WTC11 (cell line): ENCODE data around the gene SLC12A8. TPM values are rescaled to one million over a fixed set of nuclear protein-coding genes. Genes with fewer than 3 reads are reported as not detected.
A peak's percentile ranks its signal among the peaks of the same experiment; 100 is the strongest.

Experiments
- ATAC-seq: fragments of 200-7000 bp; cut with Tn5 transposase; 2 replicates; pipeline ENCODE4 v1.10.0; 2021; ENCODE audit warnings: mild to moderate bottlenecking, moderate library complexity
- CTCF ChIA-PET: fragments of 300-600 bp; sonication (Branson Sonifier 250); formaldehyde crosslinking; loops from one replicate; lab custom pipeline; 2021; ENCODE audit warnings: antibody characterized with exemption; lab: Charles Lee
- POLR2A ChIA-PET: fragments of 350-600 bp; sonication (Branson Sonifier 250); formaldehyde crosslinking; loops from one replicate; lab custom pipeline; 2021; ENCODE audit warnings: antibody characterized with exemption; lab: Charles Lee
- DNase-seq: peaks from one replicate; pipeline ENCODE4 v3.0.0; 2021; ENCODE audit warnings: low spot score
- H3K27ac Mint-ChIP-seq: 2 replicates; pipeline ENCODE4 v1.8.0; 2021; ENCODE audit warnings: mixed read lengths
- H3K27me3 Mint-ChIP-seq: 2 replicates; pipeline ENCODE4 v1.8.0; 2021; ENCODE audit warnings: low read depth, mild to moderate bottlenecking, moderate library complexity, mixed read lengths
- H3K36me3 Mint-ChIP-seq: 2 replicates; pipeline ENCODE4 v1.8.0; 2021; ENCODE audit warnings: mixed read lengths
- H3K4me1 Mint-ChIP-seq: 2 replicates; pipeline ENCODE4 v1.8.0; 2022; ENCODE audit warnings: mixed read lengths
- H3K4me3 Mint-ChIP-seq: 2 replicates; pipeline ENCODE4 v1.8.0; 2021; ENCODE audit warnings: mild to moderate bottlenecking, moderate library complexity, mixed read lengths
- H3K9me3 Mint-ChIP-seq: 2 replicates; pipeline ENCODE4 v1.8.0; 2021; ENCODE audit warnings: mixed read lengths
- CREM ChIP-seq: sonication (generic); formaldehyde crosslinking; IDR thresholded peaks from 2 replicates; pipeline ENCODE4 v1.8.1; 2022; ENCODE audit warnings: mild to moderate bottlenecking, missing genetic modification reagents, moderate library complexity
- E2F4 ChIP-seq: sonication (generic); formaldehyde crosslinking; IDR thresholded peaks from 2 replicates; pipeline ENCODE4 v1.8.1; 2022; ENCODE audit warnings: low read depth, mild to moderate bottlenecking, moderate library complexity, missing genetic modification reagents, borderline replicate concordance
- JAZF1 ChIP-seq: fragments of 250-450 bp; sonication (Bioruptor Pico); IDR thresholded peaks from 2 replicates; pipeline ENCODE4 v1.9.0; 2021; ENCODE audit warnings: moderate library complexity, mild to moderate bottlenecking, inconsistent platforms
- NFE2L1 ChIP-seq: sonication (generic); formaldehyde crosslinking; IDR thresholded peaks from 2 replicates; pipeline ENCODE4 v1.8.1; 2023; ENCODE audit warnings: missing genetic modification reagents
- NFYB ChIP-seq: sonication (generic); formaldehyde crosslinking; conservative IDR thresholded peaks from 2 replicates; pipeline ENCODE4 v1.8.0; 2022; ENCODE audit warnings: low read depth, missing genetic modification reagents
- NR2C2 ChIP-seq: sonication (generic); formaldehyde crosslinking; IDR thresholded peaks from 2 replicates; pipeline ENCODE4 v1.8.0; 2022; ENCODE audit warnings: mild to moderate bottlenecking, missing genetic modification reagents
- SOX15 ChIP-seq: fragments of 250-450 bp; sonication (Bioruptor Pico); IDR thresholded peaks from 2 replicates; pipeline ENCODE4 v1.9.0; 2021; ENCODE audit warnings: mild to moderate bottlenecking
- TCF7 ChIP-seq: sonication (generic); formaldehyde crosslinking; IDR thresholded peaks from 2 replicates; pipeline ENCODE4 v1.8.0; 2022; ENCODE audit warnings: mild to moderate bottlenecking, low read depth, missing genetic modification reagents, moderate library complexity
- ZMAT4 ChIP-seq: fragments of 250-450 bp; sonication (Bioruptor Pico); IDR thresholded peaks from 2 replicates; pipeline ENCODE4 v1.9.0; 2021; ENCODE audit warnings: mild to moderate bottlenecking
- ZNF121 ChIP-seq: sonication (generic); formaldehyde crosslinking; IDR thresholded peaks from 2 replicates; pipeline ENCODE4 v1.8.0; 2023; ENCODE audit warnings: missing genetic modification reagents
- ZNF138 ChIP-seq: sonication (generic); formaldehyde crosslinking; conservative IDR thresholded peaks from 2 replicates; pipeline ENCODE4 v1.8.1; 2022; ENCODE audit warnings: mild to moderate bottlenecking, moderate library complexity, missing genetic modification reagents
- ZNF263 ChIP-seq: sonication (generic); formaldehyde crosslinking; IDR thresholded peaks from 2 replicates; pipeline ENCODE4 v1.8.1; 2022; ENCODE audit warnings: low read depth, mild to moderate bottlenecking, moderate library complexity, missing genetic modification reagents
- total RNA-seq: library from RNA; stranded (reverse); gene quantifications from 3 replicates; pipeline ENCODE4 v1.2.3, GENCODE V29; 2021
- TF ChIP-seq, protein P1 (sequence below): sonication (generic); formaldehyde crosslinking; IDR thresholded peaks from 2 replicates; pipeline ENCODE4 v1.8.0; 2022; ENCODE audit warnings: mild to moderate bottlenecking, missing genetic modification reagents
- TF ChIP-seq, protein P2 (sequence below): sonication (generic); formaldehyde crosslinking; IDR thresholded peaks from 2 replicates; pipeline ENCODE4 v1.8.0; 2022; ENCODE audit warnings: mild to moderate bottlenecking, missing genetic modification reagents
- TF ChIP-seq, protein P3 (sequence below): sonication (generic); formaldehyde crosslinking; IDR thresholded peaks from 2 replicates; pipeline ENCODE4 v1.8.1; 2022; ENCODE audit warnings: mild to moderate bottlenecking, moderate library complexity, missing genetic modification reagents
- TF ChIP-seq, protein P4 (sequence below): fragments of 250-450 bp; sonication (Bioruptor Pico); IDR thresholded peaks from 2 replicates; pipeline ENCODE4 v1.9.0; 2021; ENCODE audit warnings: mild to moderate bottlenecking

SLC12A8 gene
- total RNA-seq, 1 experiment from 2014 or later, result 9.1 TPM

- TF ChIP-seq E2F4 (CRISPR knock-in tag) (no peak), CREM (CRISPR knock-in tag) (peak; percentile 70; the same call in 1 of the 2 replicates), ZNF263 (CRISPR knock-in tag) (no peak), NFYB (CRISPR knock-in tag) (no peak), ZNF138 (CRISPR knock-in tag) (peak; percentile 78)
- TF ChIP-seq, protein P1, sequence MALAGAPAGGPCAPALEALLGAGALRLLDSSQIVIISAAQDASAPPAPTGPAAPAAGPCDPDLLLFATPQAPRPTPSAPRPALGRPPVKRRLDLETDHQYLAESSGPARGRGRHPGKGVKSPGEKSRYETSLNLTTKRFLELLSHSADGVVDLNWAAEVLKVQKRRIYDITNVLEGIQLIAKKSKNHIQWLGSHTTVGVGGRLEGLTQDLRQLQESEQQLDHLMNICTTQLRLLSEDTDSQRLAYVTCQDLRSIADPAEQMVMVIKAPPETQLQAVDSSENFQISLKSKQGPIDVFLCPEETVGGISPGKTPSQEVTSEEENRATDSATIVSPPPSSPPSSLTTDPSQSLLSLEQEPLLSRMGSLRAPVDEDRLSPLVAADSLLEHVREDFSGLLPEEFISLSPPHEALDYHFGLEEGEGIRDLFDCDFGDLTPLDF (CRISPR knock-in tag), result no peak
- TF ChIP-seq, protein P2, sequence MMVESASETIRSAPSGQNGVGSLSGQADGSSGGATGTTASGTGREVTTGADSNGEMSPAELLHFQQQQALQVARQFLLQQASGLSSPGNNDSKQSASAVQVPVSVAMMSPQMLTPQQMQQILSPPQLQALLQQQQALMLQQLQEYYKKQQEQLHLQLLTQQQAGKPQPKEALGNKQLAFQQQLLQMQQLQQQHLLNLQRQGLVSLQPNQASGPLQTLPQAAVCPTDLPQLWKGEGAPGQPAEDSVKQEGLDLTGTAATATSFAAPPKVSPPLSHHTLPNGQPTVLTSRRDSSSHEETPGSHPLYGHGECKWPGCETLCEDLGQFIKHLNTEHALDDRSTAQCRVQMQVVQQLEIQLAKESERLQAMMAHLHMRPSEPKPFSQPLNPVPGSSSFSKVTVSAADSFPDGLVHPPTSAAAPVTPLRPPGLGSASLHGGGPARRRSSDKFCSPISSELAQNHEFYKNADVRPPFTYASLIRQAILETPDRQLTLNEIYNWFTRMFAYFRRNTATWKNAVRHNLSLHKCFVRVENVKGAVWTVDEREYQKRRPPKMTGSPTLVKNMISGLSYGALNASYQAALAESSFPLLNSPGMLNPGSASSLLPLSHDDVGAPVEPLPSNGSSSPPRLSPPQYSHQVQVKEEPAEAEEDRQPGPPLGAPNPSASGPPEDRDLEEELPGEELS (CRISPR knock-in tag), result peak; percentile 67; the same call in 1 of the 2 replicates
Observed at GRCh38 chr3:125120379-125121122, 92.0 kb downstream of the SLC12A8 start (continued).

GRCh38 chr3:125119752-125120378 lies 92.7 kb downstream of the SLC12A8 start:
- Mint-ChIP-seq H3K4me1 (peaks cover 62% of the 10 kb centered on the region), H3K36me3 (0 out of 2 replicates have a peak, but pooled peaks cover 4% of the 10 kb centered on the region), H3K27me3 (peaks cover 11% of the 10 kb centered on the region), H3K4me3 (peak overlapping the region; percentile 74), H3K9me3 (no peaks in the 10 kb centered on the region), H3K27ac (0 out of 2 replicates have a peak overlapping the region, but pooled peaks have one; percentile 57)
- POLR2A ChIA-PET, result no interaction called here
- DNase-seq (no peak), ATAC-seq (no peak)
- CTCF ChIA-PET, result interaction anchor here (0.9 to 1.9 kb wide), 6 partner anchors 11 to 125 kb away, joined by 3 to 10 read pairs (median 4); no protein-coding TSS in a partner anchor
- TF ChIP-seq, protein P3, sequence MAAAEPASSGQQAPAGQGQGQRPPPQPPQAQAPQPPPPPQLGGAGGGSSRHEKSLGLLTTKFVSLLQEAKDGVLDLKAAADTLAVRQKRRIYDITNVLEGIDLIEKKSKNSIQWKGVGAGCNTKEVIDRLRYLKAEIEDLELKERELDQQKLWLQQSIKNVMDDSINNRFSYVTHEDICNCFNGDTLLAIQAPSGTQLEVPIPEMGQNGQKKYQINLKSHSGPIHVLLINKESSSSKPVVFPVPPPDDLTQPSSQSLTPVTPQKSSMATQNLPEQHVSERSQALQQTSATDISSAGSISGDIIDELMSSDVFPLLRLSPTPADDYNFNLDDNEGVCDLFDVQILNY (CRISPR knock-in tag), result no peak
- TF ChIP-seq ZMAT4 (no peak), TCF7 (CRISPR knock-in tag) (no peak), SOX15 (CRISPR knock-in tag) (no peak), JAZF1 (CRISPR knock-in tag) (no peak), ZNF121 (CRISPR knock-in tag) (no peak), E2F4 (CRISPR knock-in tag) (no peak), NR2C2 (CRISPR knock-in tag) (no peak), NFE2L1 (CRISPR knock-in tag) (no peak)
- TF ChIP-seq, protein P4, sequence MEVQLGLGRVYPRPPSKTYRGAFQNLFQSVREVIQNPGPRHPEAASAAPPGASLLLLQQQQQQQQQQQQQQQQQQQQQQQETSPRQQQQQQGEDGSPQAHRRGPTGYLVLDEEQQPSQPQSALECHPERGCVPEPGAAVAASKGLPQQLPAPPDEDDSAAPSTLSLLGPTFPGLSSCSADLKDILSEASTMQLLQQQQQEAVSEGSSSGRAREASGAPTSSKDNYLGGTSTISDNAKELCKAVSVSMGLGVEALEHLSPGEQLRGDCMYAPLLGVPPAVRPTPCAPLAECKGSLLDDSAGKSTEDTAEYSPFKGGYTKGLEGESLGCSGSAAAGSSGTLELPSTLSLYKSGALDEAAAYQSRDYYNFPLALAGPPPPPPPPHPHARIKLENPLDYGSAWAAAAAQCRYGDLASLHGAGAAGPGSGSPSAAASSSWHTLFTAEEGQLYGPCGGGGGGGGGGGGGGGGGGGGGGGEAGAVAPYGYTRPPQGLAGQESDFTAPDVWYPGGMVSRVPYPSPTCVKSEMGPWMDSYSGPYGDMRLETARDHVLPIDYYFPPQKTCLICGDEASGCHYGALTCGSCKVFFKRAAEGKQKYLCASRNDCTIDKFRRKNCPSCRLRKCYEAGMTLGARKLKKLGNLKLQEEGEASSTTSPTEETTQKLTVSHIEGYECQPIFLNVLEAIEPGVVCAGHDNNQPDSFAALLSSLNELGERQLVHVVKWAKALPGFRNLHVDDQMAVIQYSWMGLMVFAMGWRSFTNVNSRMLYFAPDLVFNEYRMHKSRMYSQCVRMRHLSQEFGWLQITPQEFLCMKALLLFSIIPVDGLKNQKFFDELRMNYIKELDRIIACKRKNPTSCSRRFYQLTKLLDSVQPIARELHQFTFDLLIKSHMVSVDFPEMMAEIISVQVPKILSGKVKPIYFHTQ, result no peak
